ENCODE measurements around the gene TRAPPC2L. TPM values are rescaled to one million over a fixed set of nuclear protein-coding genes. Genes with fewer than 3 reads are reported as not detected.
A peak's percentile ranks its signal among the peaks of the same experiment; 100 is the strongest.

The TRAPPC2L gene
- total and polyA plus RNA-seq, 2 of the 13 experiments (the other 11 are each of a cell fraction or from before 2014, with no cell fraction given), result 96.3 to 107 TPM

DNA sequence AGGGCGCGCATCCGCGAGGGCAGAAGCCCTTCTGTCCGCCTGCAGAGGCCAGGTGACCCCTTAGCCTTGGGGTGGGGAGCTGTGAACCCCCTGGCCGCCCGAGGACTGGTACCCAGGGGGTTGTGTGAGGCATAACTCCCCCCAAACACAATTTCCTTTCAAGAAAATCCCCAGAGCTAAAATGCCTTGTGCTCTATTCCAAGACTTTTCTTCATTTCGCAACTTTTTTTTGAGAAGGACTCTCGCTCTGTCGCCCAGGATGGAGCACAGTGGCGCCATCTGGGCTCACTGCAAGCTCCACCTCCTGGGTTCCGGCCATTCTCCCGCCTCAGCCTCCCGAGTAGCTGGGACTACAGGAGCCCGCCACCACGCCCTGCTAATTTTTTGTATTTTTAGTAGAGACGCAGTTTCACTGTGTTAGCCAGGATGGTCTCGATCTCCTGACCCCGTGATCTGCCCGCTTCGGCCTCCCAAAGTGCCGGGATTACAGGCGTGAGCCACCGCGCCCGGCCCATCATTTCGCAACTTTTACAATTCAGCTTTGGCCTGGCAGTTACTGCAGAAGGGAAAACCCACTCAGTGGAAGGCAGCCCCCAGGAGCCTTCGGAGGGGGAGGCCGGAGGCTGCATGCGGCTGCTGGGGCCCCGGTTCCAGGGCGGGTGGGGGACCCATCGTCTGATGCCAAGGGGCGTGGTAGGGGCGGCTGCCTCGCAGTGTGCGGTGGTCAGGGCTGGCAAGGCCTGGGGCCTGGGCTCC, 44.2 kb upstream of the TRAPPC2L start (continued):
- TF ChIP-seq, protein P1, sequence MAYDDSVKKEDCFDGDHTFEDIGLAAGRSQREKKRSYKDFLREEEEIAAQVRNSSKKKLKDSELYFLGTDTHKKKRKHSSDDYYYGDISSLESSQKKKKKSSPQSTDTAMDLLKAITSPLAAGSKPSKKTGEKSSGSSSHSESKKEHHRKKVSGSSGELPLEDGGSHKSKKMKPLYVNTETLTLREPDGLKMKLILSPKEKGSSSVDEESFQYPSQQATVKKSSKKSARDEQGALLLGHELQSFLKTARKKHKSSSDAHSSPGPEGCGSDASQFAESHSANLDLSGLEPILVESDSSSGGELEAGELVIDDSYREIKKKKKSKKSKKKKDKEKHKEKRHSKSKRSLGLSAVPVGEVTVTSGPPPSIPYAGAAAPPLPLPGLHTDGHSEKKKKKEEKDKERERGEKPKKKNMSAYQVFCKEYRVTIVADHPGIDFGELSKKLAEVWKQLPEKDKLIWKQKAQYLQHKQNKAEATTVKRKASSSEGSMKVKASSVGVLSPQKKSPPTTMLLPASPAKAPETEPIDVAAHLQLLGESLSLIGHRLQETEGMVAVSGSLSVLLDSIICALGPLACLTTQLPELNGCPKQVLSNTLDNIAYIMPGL (CRISPR knock-in tag; IDR thresholded peaks at IDR 0.05; ENCODE audit: borderline replicate concordance in 1 of 2, low read depth in 1 of 2), result no peak
- TF ChIP-seq, protein P2, sequence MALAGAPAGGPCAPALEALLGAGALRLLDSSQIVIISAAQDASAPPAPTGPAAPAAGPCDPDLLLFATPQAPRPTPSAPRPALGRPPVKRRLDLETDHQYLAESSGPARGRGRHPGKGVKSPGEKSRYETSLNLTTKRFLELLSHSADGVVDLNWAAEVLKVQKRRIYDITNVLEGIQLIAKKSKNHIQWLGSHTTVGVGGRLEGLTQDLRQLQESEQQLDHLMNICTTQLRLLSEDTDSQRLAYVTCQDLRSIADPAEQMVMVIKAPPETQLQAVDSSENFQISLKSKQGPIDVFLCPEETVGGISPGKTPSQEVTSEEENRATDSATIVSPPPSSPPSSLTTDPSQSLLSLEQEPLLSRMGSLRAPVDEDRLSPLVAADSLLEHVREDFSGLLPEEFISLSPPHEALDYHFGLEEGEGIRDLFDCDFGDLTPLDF (CRISPR knock-in tag; IDR thresholded peaks at IDR 0.05), result peak; percentile 16; the same call in 1 of the 2 replicates
- TF ChIP-seq FOXJ3 (CRISPR knock-in tag; IDR thresholded peaks at IDR 0.05; ENCODE audit: borderline replicate concordance) (0 out of 2 replicates have a peak, but pooled peaks have one; percentile 13), ZBTB42 (CRISPR knock-in tag; IDR thresholded peaks at IDR 0.05) (no peak; the same call in 1 of the 2 replicates), DNMT3B (CRISPR knock-in tag; conservative IDR thresholded peaks at IDR 0.05) (no peak), ZNF549 (CRISPR knock-in tag; IDR thresholded peaks at IDR 0.05) (no peak)
- TF ChIP-seq, protein P3, sequence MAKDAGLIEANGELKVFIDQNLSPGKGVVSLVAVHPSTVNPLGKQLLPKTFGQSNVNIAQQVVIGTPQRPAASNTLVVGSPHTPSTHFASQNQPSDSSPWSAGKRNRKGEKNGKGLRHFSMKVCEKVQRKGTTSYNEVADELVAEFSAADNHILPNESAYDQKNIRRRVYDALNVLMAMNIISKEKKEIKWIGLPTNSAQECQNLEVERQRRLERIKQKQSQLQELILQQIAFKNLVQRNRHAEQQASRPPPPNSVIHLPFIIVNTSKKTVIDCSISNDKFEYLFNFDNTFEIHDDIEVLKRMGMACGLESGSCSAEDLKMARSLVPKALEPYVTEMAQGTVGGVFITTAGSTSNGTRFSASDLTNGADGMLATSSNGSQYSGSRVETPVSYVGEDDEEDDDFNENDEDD (CRISPR knock-in tag; IDR thresholded peaks at IDR 0.05; ENCODE audit: borderline replicate concordance), result peak; percentile 76
- TF ChIP-seq, protein P4, sequence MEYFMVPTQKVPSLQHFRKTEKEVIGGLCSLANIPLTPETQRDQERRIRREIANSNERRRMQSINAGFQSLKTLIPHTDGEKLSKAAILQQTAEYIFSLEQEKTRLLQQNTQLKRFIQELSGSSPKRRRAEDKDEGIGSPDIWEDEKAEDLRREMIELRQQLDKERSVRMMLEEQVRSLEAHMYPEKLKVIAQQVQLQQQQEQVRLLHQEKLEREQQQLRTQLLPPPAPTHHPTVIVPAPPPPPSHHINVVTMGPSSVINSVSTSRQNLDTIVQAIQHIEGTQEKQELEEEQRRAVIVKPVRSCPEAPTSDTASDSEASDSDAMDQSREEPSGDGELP (IDR thresholded peaks at IDR 0.05; ENCODE audit: borderline replicate concordance, low read depth), result peak; percentile 57; the same call in 1 of the 2 replicates
- TF ChIP-seq, protein P5, sequence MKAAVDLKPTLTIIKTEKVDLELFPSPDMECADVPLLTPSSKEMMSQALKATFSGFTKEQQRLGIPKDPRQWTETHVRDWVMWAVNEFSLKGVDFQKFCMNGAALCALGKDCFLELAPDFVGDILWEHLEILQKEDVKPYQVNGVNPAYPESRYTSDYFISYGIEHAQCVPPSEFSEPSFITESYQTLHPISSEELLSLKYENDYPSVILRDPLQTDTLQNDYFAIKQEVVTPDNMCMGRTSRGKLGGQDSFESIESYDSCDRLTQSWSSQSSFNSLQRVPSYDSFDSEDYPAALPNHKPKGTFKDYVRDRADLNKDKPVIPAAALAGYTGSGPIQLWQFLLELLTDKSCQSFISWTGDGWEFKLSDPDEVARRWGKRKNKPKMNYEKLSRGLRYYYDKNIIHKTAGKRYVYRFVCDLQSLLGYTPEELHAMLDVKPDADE (CRISPR knock-in tag; IDR thresholded peaks at IDR 0.05), result no peak
- TF ChIP-seq, protein P6, sequence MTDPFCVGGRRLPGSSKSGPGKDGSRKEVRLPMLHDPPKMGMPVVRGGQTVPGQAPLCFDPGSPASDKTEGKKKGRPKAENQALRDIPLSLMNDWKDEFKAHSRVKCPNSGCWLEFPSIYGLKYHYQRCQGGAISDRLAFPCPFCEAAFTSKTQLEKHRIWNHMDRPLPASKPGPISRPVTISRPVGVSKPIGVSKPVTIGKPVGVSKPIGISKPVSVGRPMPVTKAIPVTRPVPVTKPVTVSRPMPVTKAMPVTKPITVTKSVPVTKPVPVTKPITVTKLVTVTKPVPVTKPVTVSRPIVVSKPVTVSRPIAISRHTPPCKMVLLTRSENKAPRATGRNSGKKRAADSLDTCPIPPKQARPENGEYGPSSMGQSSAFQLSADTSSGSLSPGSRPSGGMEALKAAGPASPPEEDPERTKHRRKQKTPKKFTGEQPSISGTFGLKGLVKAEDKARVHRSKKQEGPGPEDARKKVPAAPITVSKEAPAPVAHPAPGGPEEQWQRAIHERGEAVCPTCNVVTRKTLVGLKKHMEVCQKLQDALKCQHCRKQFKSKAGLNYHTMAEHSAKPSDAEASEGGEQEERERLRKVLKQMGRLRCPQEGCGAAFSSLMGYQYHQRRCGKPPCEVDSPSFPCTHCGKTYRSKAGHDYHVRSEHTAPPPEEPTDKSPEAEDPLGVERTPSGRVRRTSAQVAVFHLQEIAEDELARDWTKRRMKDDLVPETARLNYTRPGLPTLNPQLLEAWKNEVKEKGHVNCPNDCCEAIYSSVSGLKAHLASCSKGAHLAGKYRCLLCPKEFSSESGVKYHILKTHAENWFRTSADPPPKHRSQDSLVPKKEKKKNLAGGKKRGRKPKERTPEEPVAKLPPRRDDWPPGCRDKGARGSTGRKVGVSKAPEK (CRISPR knock-in tag; IDR thresholded peaks at IDR 0.05; ENCODE audit: borderline replicate concordance), result no peak
- TF ChIP-seq, protein P7, sequence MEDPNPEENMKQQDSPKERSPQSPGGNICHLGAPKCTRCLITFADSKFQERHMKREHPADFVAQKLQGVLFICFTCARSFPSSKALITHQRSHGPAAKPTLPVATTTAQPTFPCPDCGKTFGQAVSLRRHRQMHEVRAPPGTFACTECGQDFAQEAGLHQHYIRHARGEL (CRISPR knock-in tag; IDR thresholded peaks at IDR 0.05), result no peak
- TF ChIP-seq, protein P8, sequence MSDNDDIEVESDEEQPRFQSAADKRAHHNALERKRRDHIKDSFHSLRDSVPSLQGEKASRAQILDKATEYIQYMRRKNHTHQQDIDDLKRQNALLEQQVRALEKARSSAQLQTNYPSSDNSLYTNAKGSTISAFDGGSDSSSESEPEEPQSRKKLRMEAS (IDR thresholded peaks at IDR 0.05), result no peak
- TF ChIP-seq, protein P9, sequence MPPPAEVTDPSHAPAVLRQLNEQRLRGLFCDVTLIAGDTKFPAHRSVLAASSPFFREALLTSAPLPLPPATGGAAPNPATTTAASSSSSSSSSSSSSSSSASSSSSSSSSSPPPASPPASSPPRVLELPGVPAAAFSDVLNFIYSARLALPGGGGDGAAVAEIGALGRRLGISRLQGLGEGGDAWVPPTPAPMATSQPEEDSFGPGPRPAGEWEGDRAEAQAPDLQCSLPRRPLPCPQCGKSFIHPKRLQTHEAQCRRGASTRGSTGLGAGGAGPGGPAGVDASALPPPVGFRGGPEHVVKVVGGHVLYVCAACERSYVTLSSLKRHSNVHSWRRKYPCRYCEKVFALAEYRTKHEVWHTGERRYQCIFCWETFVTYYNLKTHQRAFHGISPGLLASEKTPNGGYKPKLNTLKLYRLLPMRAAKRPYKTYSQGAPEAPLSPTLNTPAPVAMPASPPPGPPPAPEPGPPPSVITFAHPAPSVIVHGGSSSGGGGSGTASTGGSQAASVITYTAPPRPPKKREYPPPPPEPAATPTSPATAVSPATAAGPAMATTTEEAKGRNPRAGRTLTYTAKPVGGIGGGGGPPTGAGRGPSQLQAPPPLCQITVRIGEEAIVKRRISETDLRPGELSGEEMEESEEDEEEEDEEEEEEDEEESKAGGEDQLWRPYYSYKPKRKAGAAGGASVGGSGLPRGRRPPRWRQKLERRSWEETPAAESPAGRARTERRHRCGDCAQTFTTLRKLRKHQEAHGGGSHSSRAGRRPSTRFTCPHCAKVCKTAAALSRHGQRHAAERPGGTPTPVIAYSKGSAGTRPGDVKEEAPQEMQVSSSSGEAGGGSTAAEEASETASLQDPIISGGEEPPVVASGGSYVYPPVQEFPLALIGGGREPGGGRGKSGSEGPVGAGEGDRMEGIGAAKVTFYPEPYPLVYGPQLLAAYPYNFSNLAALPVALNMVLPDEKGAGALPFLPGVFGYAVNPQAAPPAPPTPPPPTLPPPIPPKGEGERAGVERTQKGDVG (CRISPR knock-in tag; IDR thresholded peaks at IDR 0.05; ENCODE audit: borderline replicate concordance), result no peak

Data from HepG2 (cell line).